Vagina (tissue), 2 donors: Measurements from ENCODE around the gene TMEM139.

Source experiments
- CTCF ChIP-seq, 3 experiments: fragments of 450-650 bp in 2 of 3; fragments of 200-600 bp in 1 of 3; sonication (generic) in 1 of 3; IDR thresholded peaks; one replicate each; pipeline ENCODE4 v1.5.1; 2017 to 2019; ENCODE audit warnings: antibody characterized with exemption in 3 of 3, mild to moderate bottlenecking in 2 of 3, moderate library complexity in 2 of 3
- POLR2AphosphoS5 ChIP-seq, 2 donors: sonication (generic); formaldehyde crosslinking; IDR thresholded peaks; one replicate each; pipeline ENCODE4 v1.9.0; 2017; ENCODE audit warnings: antibody characterized with exemption in 2 of 2, mild to moderate bottlenecking in 2 of 2, low read depth in 1 of 2; ENCODE audit not compliant: insufficient read depth in 1 of 2

GRCh38 chr7:143281529-143281928 lies 3.2 kb upstream of the TMEM139 start:
- TF ChIP-seq CTCF (IDR thresholded peaks at IDR 0.05) (no peak), POLR2AphosphoS5 (IDR thresholded peaks at IDR 0.05; ENCODE audit: insufficient read depth in 1 of 2, low read depth in 1 of 2) (no peak)
